Psoas muscle (tissue), 8 donors: ENCODE data around the gene CAMTA1. TPM values are rescaled to one million over a fixed set of nuclear protein-coding genes. Genes with fewer than 3 reads are reported as not detected.

Source experiments
- ATAC-seq, 4 donors: fragments of 200-7000 bp; cut with Tn5 transposase; one replicate each; pipeline ENCODE4 v1.9.1; 2020; ENCODE audit warnings: moderate library complexity in 3 of 4, mild to moderate bottlenecking in 2 of 4
- DNase-seq, 2 donors: peaks; one replicate each; pipeline ENCODE4 v3.0.0-alpha.2; 2020
- H3K27ac ChIP-seq: fragments of 200-600 bp; one replicate; pipeline ENCODE4 v1.8.0; 2022
- H3K27me3 ChIP-seq, 3 donors: fragments of 200-600 bp in 1 of 3; one replicate each; pipeline versions ENCODE4 v1.6.1 to v1.8.0; 2013 to 2022; ENCODE audit warnings: low read length in 2 of 3, mild to moderate bottlenecking in 2 of 3, moderate library complexity in 1 of 3; ENCODE audit not compliant: insufficient read depth in 3 of 3
- H3K36me3 ChIP-seq, 2 donors: fragments of 200-600 bp in 1 of 2; one replicate each; pipeline versions ENCODE4 v1.6.1 to v1.8.0; 2013 to 2022; ENCODE audit warnings: low read depth in 1 of 2, mild to moderate bottlenecking in 1 of 2, moderate library complexity in 1 of 2; ENCODE audit not compliant: insufficient read depth in 1 of 2
- H3K4me1 ChIP-seq: fragments of 200-600 bp; one replicate; pipeline ENCODE4 v1.8.0; 2022
- H3K4me3 ChIP-seq: fragments of 200-600 bp; one replicate; pipeline ENCODE4 v1.8.0; 2022; ENCODE audit warnings: mild to moderate bottlenecking
- H3K9me3 ChIP-seq: fragments of 200-600 bp; one replicate; pipeline ENCODE4 v1.8.0; 2022
- WGBS, 3 donors: extraction: QIAGEN DNeasy Blood & Tissue Kit; methylation state at CpG; one replicate each; pipeline versions ENCODE4 v1.1.6 to v1.1.7; 2013; 5-methylcytosine and 5-hydroxymethylcytosine counted together
- intact Hi-C, 2 donors: fragments of 100-400 bp; cut with DNase I; formaldehyde crosslinking; loops; one replicate each; pipeline versions ENCODE4 v1.11.0 to v1.14.2; 2022
- polyA plus RNA-seq, 3 donors: library from polyadenylated mRNA; stranded (reverse); fragments of 200-250 nt; gene quantifications; one replicate each; pipeline ENCODE4 v1.2.3, GENCODE V29; 2013
- total RNA-seq, 4 donors: library from RNA; stranded (reverse); fragmentation: NEBNext Ultra II Directional in 2 of 4; extraction: Animal tissue kit (Norgen Biotek cat#: 25700) in 2 of 4; gene quantifications; one replicate each; pipeline versions ENCODE4 v1.2.1 to v1.2.4, GENCODE V29; 2021 to 2023
- TF ChIP-seq, protein P1 (sequence below): fragments of 200-600 bp; IDR thresholded peaks from one replicate; pipeline ENCODE4 v1.8.0; 2022; ENCODE audit warnings: antibody characterized with exemption
- donor health status: healthy with polysubstance abuse.
- donor health status: DM: no; HTN: no; CAD: no; lungs with moderate emphysema.
- donor health status: Bipolar disorder and iron deficiency.
- donor health status: healthy.
- donor health status: DM: yes; HTN: yes; CAD: no.
- donor health status: DM: no; HTN: no; CAD: no.
- donor health status: DM: no; HTN: no; CAD: no.
- donor health status: DM: yes; HTN: yes; CAD: no.

CAMTA1 gene
- total and polyA plus RNA-seq, 7 donors = 64.6 to 206 (median 76.5) TPM

DNA sequence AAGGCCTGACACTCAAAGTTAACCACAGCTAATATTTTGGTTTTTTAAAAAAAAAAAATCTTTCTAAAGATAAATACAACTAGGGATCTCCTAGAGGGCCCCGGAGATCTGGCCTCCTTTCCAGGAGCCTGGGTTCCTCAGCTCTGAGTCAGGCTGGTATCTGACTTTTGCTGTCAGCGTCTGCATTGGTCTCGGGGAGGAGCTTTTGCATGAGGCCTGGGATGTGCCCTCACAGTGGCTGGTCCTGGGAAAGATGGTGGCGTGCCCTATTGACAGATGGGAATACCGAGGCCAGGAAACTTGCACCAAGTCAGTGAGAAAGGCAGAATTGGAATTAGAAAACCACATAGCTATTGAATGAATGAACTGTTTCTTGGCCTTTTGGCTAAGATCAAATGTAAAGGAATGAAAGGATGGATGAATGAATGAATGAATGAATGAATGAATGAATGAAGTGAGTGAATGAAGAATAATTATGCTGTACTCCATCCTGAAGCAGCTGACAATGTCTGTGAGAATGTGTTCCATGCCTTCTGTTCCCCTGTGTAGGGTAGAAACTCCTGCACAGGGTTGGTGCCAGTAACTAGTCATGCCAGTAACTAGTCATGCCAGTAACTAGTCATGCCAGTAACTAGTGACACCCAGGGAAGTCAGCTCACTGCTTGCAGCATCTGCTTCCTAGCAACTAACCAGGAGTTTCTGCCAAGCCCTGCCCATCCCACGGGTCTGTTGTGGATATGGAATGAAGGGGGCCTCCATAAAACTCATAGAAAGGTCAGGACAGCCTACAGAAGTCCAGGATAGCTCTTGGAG lies 743.3 kb downstream of the CAMTA1 start:
- H3K4me1 ChIP-seq = no peaks in the 10 kb centered on the region
- H3K9me3 ChIP-seq = no peaks in the 10 kb centered on the region
- H3K27ac ChIP-seq = no peak overlapping the region
- no peak for ATAC-seq
- H3K4me3 ChIP-seq = no peak overlapping the region
- H3K27me3 ChIP-seq = peaks cover 0 to 8% (median 8%) of the 10 kb centered on the region in 3 donors
- intact Hi-C loops = no loop called here
- no peak for DNase-seq
- WGBS, 3 donors = 81 to 89% (median 85%) methylated on average over 6 of the region's 6 CpGs
- no peaks in the 10 kb centered on the region for H3K36me3 ChIP-seq
- TF ChIP-seq, protein P1, sequence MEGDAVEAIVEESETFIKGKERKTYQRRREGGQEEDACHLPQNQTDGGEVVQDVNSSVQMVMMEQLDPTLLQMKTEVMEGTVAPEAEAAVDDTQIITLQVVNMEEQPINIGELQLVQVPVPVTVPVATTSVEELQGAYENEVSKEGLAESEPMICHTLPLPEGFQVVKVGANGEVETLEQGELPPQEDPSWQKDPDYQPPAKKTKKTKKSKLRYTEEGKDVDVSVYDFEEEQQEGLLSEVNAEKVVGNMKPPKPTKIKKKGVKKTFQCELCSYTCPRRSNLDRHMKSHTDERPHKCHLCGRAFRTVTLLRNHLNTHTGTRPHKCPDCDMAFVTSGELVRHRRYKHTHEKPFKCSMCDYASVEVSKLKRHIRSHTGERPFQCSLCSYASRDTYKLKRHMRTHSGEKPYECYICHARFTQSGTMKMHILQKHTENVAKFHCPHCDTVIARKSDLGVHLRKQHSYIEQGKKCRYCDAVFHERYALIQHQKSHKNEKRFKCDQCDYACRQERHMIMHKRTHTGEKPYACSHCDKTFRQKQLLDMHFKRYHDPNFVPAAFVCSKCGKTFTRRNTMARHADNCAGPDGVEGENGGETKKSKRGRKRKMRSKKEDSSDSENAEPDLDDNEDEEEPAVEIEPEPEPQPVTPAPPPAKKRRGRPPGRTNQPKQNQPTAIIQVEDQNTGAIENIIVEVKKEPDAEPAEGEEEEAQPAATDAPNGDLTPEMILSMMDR = no peak

DNA sequence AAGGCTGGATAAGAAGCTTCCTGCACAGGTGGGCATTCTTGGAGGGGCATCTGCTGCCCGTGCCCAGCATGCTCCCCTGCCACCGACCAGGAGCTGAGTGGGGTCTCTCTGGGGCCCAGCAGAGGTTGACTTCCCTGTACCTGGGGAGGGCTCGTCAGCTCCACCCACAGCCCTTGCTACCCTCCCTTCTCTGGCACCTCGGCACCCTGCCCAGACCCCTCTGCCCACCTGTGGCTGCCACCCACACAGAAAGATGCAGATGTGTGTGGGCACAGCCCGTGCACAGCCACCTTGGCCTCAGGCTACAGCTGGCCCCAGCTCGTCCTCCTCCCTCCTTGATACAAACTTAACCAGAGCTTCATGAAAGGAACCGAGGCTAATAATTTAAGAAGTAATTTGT lies 744.7 kb downstream of the CAMTA1 start:
- Histone ChIP-seq H3K36me3 (no peaks in the 10 kb centered on the region), H3K4me3 (no peak overlapping the region), H3K4me1 (no peaks in the 10 kb centered on the region), H3K9me3 (no peaks in the 10 kb centered on the region), H3K27me3 (peaks cover 0 to 14% (median 8%) of the 10 kb centered on the region in 3 donors), H3K27ac (no peak overlapping the region)
- WGBS, 3 donors = 44 to 57% (median 53%) methylated on average over 7 of the region's 7 CpGs
- DNase-seq (peak in 1 of 2 donors; percentile 12), ATAC-seq (no peak)
- TF ChIP-seq, protein P1 = no peak
- intact Hi-C loops = no loop called here

DNA sequence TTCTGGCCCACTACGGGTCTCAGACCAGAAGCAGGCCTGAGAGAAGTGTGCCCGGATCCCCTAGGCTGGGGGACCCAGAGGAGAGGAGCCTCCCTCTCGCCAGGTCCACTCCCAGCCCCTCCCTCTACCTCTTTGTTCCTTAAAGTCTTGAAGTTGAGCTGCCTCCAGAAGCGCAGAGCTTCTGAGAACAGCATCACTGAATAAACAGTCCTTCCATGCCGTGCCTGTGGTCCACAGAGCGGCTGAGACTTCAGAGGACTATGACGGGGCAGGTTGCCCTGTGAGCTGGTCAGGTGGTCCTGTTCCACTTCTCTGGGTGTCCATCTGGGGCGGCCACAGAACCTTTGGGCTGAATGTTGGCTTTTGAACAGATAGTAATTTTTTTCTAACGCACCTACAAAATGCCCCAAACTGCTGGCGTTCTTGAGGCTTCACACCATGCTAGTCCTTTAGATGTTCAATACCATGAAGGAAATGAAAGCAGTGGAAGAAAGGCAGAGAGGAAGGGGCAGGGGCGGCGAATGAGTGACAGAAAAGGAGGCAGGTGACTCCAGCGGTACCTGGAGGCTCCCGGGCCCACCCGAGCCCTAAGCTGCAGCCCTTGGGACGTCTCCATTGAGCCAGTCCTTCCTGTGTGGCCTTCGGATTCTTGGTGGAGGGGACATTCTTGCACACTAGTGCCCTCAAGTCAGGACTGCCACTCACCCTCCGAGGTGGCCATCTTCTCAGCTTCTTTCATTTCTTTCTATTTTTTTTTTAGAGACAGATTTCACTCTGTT lies 746.5 kb downstream of the CAMTA1 start:
- intact Hi-C loops = no loop called here
- H3K36me3 ChIP-seq = no peaks in the 10 kb centered on the region
- no peaks in the 10 kb centered on the region for H3K4me1 ChIP-seq
- no peak overlapping the region for H3K4me3 ChIP-seq
- 92 to 94% (median 94%) methylated on average over 18 of the region's 18 CpGs for WGBS, 3 donors
- DNase-seq (peak in 1 of 2 donors; percentile 32), ATAC-seq (no peak)
- H3K27me3 ChIP-seq = peaks cover 0 to 18% (median 6%) of the 10 kb centered on the region in 3 donors
- no peaks in the 10 kb centered on the region for H3K9me3 ChIP-seq
- TF ChIP-seq, protein P1 = no peak
- H3K27ac ChIP-seq = no peak overlapping the region

DNA sequence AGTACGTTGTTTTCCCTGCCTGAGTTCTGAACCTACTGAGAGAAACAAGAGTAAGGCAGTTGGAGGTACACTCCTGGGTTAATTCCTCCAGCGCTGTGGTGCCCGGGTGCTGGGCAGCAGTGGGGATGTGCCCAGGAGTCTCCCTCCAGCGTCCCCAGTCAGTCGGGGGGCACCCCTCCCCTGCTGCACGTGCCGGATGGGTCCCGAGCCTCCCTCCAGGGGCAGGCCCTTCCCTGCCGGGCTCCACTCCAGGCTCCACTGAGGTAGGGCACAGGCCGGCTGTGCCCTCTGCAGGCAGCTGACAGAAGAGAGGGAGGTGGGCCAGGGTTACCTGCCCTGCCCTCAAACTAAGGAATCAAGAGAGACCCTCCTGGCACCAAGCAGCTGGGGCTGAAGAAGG lies 747.8 kb downstream of the CAMTA1 start:
- Histone ChIP-seq H3K36me3 (no peaks in the 10 kb centered on the region), H3K4me1 (no peaks in the 10 kb centered on the region), H3K27me3 (peaks cover 0 to 26% (median 6%) of the 10 kb centered on the region in 3 donors), H3K9me3 (no peaks in the 10 kb centered on the region), H3K4me3 (no peak overlapping the region), H3K27ac (no peak overlapping the region)
- ATAC-seq (no peak), DNase-seq (peak in 1 of 2 donors; percentile 39)
- WGBS, 3 donors = 73 to 76% (median 75%) methylated on average over 9 to 10 of the region's 10 CpGs
- intact Hi-C loops = no loop called here
- TF ChIP-seq, protein P1 = no peak
